WTC11 (cell line): ENCODE data around the gene EEA1. TPM values are rescaled to one million over a fixed set of nuclear protein-coding genes. Genes with fewer than 3 reads are reported as not detected.

Experiments used
- ATAC-seq: fragments of 200-7000 bp; cut with Tn5 transposase; 2 replicates; pipeline ENCODE4 v1.10.0; 2021; ENCODE audit warnings: mild to moderate bottlenecking, moderate library complexity
- CTCF ChIA-PET: fragments of 300-600 bp; sonication (Branson Sonifier 250); formaldehyde crosslinking; loops from one replicate; lab custom pipeline; 2021; ENCODE audit warnings: antibody characterized with exemption; lab: Charles Lee
- POLR2A ChIA-PET: fragments of 350-600 bp; sonication (Branson Sonifier 250); formaldehyde crosslinking; loops from one replicate; lab custom pipeline; 2021; ENCODE audit warnings: antibody characterized with exemption; lab: Charles Lee
- DNase-seq: peaks from one replicate; pipeline ENCODE4 v3.0.0; 2021; ENCODE audit warnings: low spot score
- H3K27ac Mint-ChIP-seq: 2 replicates; pipeline ENCODE4 v1.8.0; 2021; ENCODE audit warnings: mixed read lengths
- H3K27me3 Mint-ChIP-seq: 2 replicates; pipeline ENCODE4 v1.8.0; 2021; ENCODE audit warnings: low read depth, mild to moderate bottlenecking, moderate library complexity, mixed read lengths
- H3K36me3 Mint-ChIP-seq: 2 replicates; pipeline ENCODE4 v1.8.0; 2021; ENCODE audit warnings: mixed read lengths
- H3K4me1 Mint-ChIP-seq: 2 replicates; pipeline ENCODE4 v1.8.0; 2022; ENCODE audit warnings: mixed read lengths
- H3K4me3 Mint-ChIP-seq: 2 replicates; pipeline ENCODE4 v1.8.0; 2021; ENCODE audit warnings: mild to moderate bottlenecking, moderate library complexity, mixed read lengths
- H3K9me3 Mint-ChIP-seq: 2 replicates; pipeline ENCODE4 v1.8.0; 2021; ENCODE audit warnings: mixed read lengths
- ATF1 ChIP-seq: sonication (generic); formaldehyde crosslinking; IDR thresholded peaks from 2 replicates; pipeline ENCODE4 v1.8.1; 2023; ENCODE audit warnings: mild to moderate bottlenecking, moderate library complexity, missing genetic modification reagents
- ATF2 ChIP-seq: sonication (generic); formaldehyde crosslinking; IDR thresholded peaks from 2 replicates; pipeline ENCODE4 v1.8.1; 2022; ENCODE audit warnings: low read depth, missing genetic modification reagents, borderline replicate concordance
- ATF3 ChIP-seq: sonication (generic); formaldehyde crosslinking; conservative IDR thresholded peaks from 2 replicates; pipeline ENCODE4 v1.8.1; 2022; ENCODE audit warnings: mild to moderate bottlenecking, missing genetic modification reagents
- CBFB ChIP-seq: sonication (generic); formaldehyde crosslinking; IDR thresholded peaks from 2 replicates; pipeline ENCODE4 v1.8.1; 2022; ENCODE audit warnings: mild to moderate bottlenecking, low read depth, missing genetic modification reagents
- CREB1 ChIP-seq: sonication (generic); formaldehyde crosslinking; IDR thresholded peaks from 2 replicates; pipeline ENCODE4 v1.8.0; 2023; ENCODE audit warnings: mild to moderate bottlenecking, missing genetic modification reagents
- CREM ChIP-seq: sonication (generic); formaldehyde crosslinking; IDR thresholded peaks from 2 replicates; pipeline ENCODE4 v1.8.1; 2022; ENCODE audit warnings: mild to moderate bottlenecking, missing genetic modification reagents, moderate library complexity
- EMX1 ChIP-seq: fragments of 250-450 bp; sonication (Bioruptor Pico); IDR thresholded peaks from 2 replicates; pipeline ENCODE4 v1.8.0; 2021; ENCODE audit warnings: mild to moderate bottlenecking
- ESRRA ChIP-seq: sonication (generic); formaldehyde crosslinking; IDR thresholded peaks from 2 replicates; pipeline ENCODE4 v1.8.1; 2022; ENCODE audit warnings: mild to moderate bottlenecking, missing genetic modification reagents, borderline replicate concordance
- FOXP1 ChIP-seq: sonication (generic); formaldehyde crosslinking; IDR thresholded peaks from 2 replicates; pipeline ENCODE4 v1.8.0; 2022; ENCODE audit warnings: missing genetic modification reagents, mild to moderate bottlenecking, moderate library complexity, borderline replicate concordance
- IRF2 ChIP-seq: sonication (generic); formaldehyde crosslinking; IDR thresholded peaks from 2 replicates; pipeline ENCODE4 v1.8.0; 2022; ENCODE audit warnings: low read depth, missing genetic modification reagents, borderline replicate concordance
- KAT7 ChIP-seq: sonication (generic); formaldehyde crosslinking; IDR thresholded peaks from 2 replicates; pipeline ENCODE4 v1.8.1; 2023; ENCODE audit warnings: missing genetic modification reagents, mild to moderate bottlenecking, borderline replicate concordance
- MAX ChIP-seq: sonication (generic); formaldehyde crosslinking; IDR thresholded peaks from 2 replicates; pipeline ENCODE4 v1.8.0; 2022; ENCODE audit warnings: mild to moderate bottlenecking, missing genetic modification reagents
- MLX ChIP-seq: sonication (generic); formaldehyde crosslinking; IDR thresholded peaks from 2 replicates; pipeline ENCODE4 v1.8.1; 2023; ENCODE audit warnings: mild to moderate bottlenecking, missing genetic modification reagents, moderate library complexity
- NFE2L1 ChIP-seq: sonication (generic); formaldehyde crosslinking; IDR thresholded peaks from 2 replicates; pipeline ENCODE4 v1.8.1; 2023; ENCODE audit warnings: missing genetic modification reagents
- NR1H2 ChIP-seq: sonication (generic); formaldehyde crosslinking; IDR thresholded peaks from 2 replicates; pipeline ENCODE4 v1.9.0; 2021; ENCODE audit warnings: mild to moderate bottlenecking, moderate library complexity, missing genetic modification reagents
- OVOL2 ChIP-seq: fragments of 250-450 bp; sonication (Bioruptor Pico); IDR thresholded peaks from 2 replicates; pipeline ENCODE4 v1.9.0; 2021; ENCODE audit warnings: mild to moderate bottlenecking, borderline replicate concordance
- ZBTB43 ChIP-seq: sonication (generic); formaldehyde crosslinking; IDR thresholded peaks from 2 replicates; pipeline ENCODE4 v1.8.1; 2023; ENCODE audit warnings: mild to moderate bottlenecking, missing genetic modification reagents
- ZNF121 ChIP-seq: sonication (generic); formaldehyde crosslinking; IDR thresholded peaks from 2 replicates; pipeline ENCODE4 v1.8.0; 2023; ENCODE audit warnings: missing genetic modification reagents
- ZNF138 ChIP-seq: sonication (generic); formaldehyde crosslinking; conservative IDR thresholded peaks from 2 replicates; pipeline ENCODE4 v1.8.1; 2022; ENCODE audit warnings: mild to moderate bottlenecking, moderate library complexity, missing genetic modification reagents
- ZNF317 ChIP-seq: sonication (generic); formaldehyde crosslinking; IDR thresholded peaks from 2 replicates; pipeline ENCODE4 v1.8.1; 2023; ENCODE audit warnings: low read depth, mild to moderate bottlenecking, moderate library complexity, missing genetic modification reagents, borderline replicate concordance
- ZNF425 ChIP-seq: fragments of 250-450 bp; sonication (Bioruptor Pico); conservative IDR thresholded peaks from 2 replicates; pipeline ENCODE4 v1.9.0; 2021; ENCODE audit warnings: mild to moderate bottlenecking
- total RNA-seq: library from RNA; stranded (reverse); gene quantifications from 3 replicates; pipeline ENCODE4 v1.2.3, GENCODE V29; 2021

The EEA1 gene
- total RNA-seq, 1 experiment from 2014 or later = 20.3 TPM

GRCh38 chr12:92939116-92939515, 10.0 kb upstream of the EEA1 start (continued):
- no peak for TF ChIP-seq MAX

GRCh38 chr12:92938638-92939037, 9.5 kb upstream of the EEA1 start:
- no peak for DNase-seq
- Mint-ChIP-seq H3K27ac (no peak overlapping the region), H3K4me1 (peaks cover 20% of the 10 kb centered on the region), H3K9me3 (no peaks in the 10 kb centered on the region), H3K4me3 (no peak overlapping the region), H3K36me3 (no peaks in the 10 kb centered on the region), H3K27me3 (no peaks in the 10 kb centered on the region)
- POLR2A ChIA-PET = no interaction called here
- TF ChIP-seq ZNF317 (CRISPR knock-in tag) = no peak
- TF ChIP-seq EMX1 = no peak
- CTCF ChIA-PET = no interaction called here
- no peak for ATAC-seq

- Mint-ChIP-seq H3K36me3 (no peaks in the 10 kb centered on the region), H3K27me3 (no peaks in the 10 kb centered on the region), H3K9me3 (no peaks in the 10 kb centered on the region), H3K4me1 (peaks cover 25% of the 10 kb centered on the region), H3K4me3 (no peak overlapping the region), H3K27ac (no peak overlapping the region)
- no peak for ATAC-seq
- ChIA-PET POLR2A (interaction anchor here (0.6 kb wide), 1 partner anchor 58 kb away, joined by 3 read pairs; no protein-coding TSS in a partner anchor), CTCF (interaction anchor here (0.7 kb wide), 1 partner anchor 131 kb away, joined by 5 read pairs; no protein-coding TSS in a partner anchor)
- TF ChIP-seq ZNF121 (CRISPR knock-in tag) (no peak), FOXP1 (CRISPR knock-in tag) (no peak), CREB1 (no peak), ATF3 (CRISPR knock-in tag) (no peak), ATF1 (CRISPR knock-in tag) (no peak), ATF2 (CRISPR knock-in tag) (no peak), CREM (CRISPR knock-in tag) (no peak), ESRRA (CRISPR knock-in tag) (no peak), MLX (CRISPR knock-in tag) (no peak), KAT7 (CRISPR knock-in tag) (no peak)
- no peak for DNase-seq
Measured at GRCh38 chr12:92938018-92938417, 8.9 kb upstream of the EEA1 start.

- ChIA-PET CTCF (no interaction called here), POLR2A (interaction anchor here (1.0 kb wide), 1 partner anchor 75 kb away, joined by 3 read pairs; no protein-coding TSS in a partner anchor)
- TF ChIP-seq ZNF138 (CRISPR knock-in tag) (no peak), NFE2L1 (CRISPR knock-in tag) (no peak), CREB1 (no peak)
- H3K36me3 Mint-ChIP-seq = no peaks in the 10 kb centered on the region
- peak; percentile 10 for ATAC-seq
- peaks cover 47% of the 10 kb centered on the region for H3K4me1 Mint-ChIP-seq
- no peaks in the 10 kb centered on the region for H3K27me3 Mint-ChIP-seq
- peak overlapping the region; percentile 41 for H3K27ac Mint-ChIP-seq
- H3K9me3 Mint-ChIP-seq = no peaks in the 10 kb centered on the region
- peak; percentile 17 for DNase-seq
- H3K4me3 Mint-ChIP-seq = peak overlapping the region; percentile 0; the same call in 1 of the 2 replicates
Measured at GRCh38 chr12:92933606-92934005, 4.5 kb upstream of the EEA1 start.

- Mint-ChIP-seq H3K9me3 (no peaks in the 10 kb centered on the region), H3K27me3 (no peaks in the 10 kb centered on the region), H3K4me1 (peaks cover 62% of the 10 kb centered on the region), H3K4me3 (peak overlapping the region; percentile 70), H3K27ac (peak overlapping the region; percentile 98), H3K36me3 (no peaks in the 10 kb centered on the region)
- POLR2A ChIA-PET = interaction anchor here (1.3 to 1.4 kb wide), 2 partner anchors 150 to 785 kb away, joined by 4 to 5 read pairs; partner anchors contain the start of gene BTG1
- CTCF ChIA-PET = no interaction called here
- no peak for DNase-seq
- ATAC-seq = no peak
- TF ChIP-seq MAX = no peak
- no peak for TF ChIP-seq CBFB (CRISPR knock-in tag)
- TF ChIP-seq ZBTB43 = no peak
- TF ChIP-seq ZNF425 (CRISPR knock-in tag) = no peak
- TF ChIP-seq IRF2 (CRISPR knock-in tag) = no peak
- no peak for TF ChIP-seq NR1H2
- TF ChIP-seq OVOL2 (CRISPR knock-in tag) = no peak
Measured at GRCh38 chr12:92930421-92930820, 1.3 kb upstream of the EEA1 start.
